T1000 (cell line): ENCODE data around the gene CAV2.

Source experiments
- DNase-seq: peaks from one replicate; lab custom pipeline; 2025; ENCODE audit warnings: mixed read lengths; lab: John Stamatoyannopoulos, UW

The CAV2 gene

GRCh38 chr7:116547347-116547746 is 47.8 kb downstream of the CAV2 start:
- DNase-seq = peak; percentile 64

GRCh38 chr7:116548506-116548905 is 49.0 kb downstream of the CAV2 start:
- no peak for DNase-seq

GRCh38 chr7:116549370-116549769 is 49.8 kb downstream of the CAV2 start:
- no peak for DNase-seq

- no peak for DNase-seq
Measured at GRCh38 chr7:116551692-116552091, 52.2 kb downstream of the CAV2 start.

- no peak for DNase-seq
Measured at GRCh38 chr7:116552602-116553001, 53.1 kb downstream of the CAV2 start.

GRCh38 chr7:116553168-116553964 is 53.8 kb downstream of the CAV2 start:
- DNase-seq = no peak

- DNase-seq = no peak
Measured at GRCh38 chr7:116554436-116554835, 54.9 kb downstream of the CAV2 start.

GRCh38 chr7:116554911-116555310 is 55.4 kb downstream of the CAV2 start:
- DNase-seq = no peak

- DNase-seq = no peak
Measured at GRCh38 chr7:116557066-116557585, 57.6 kb downstream of the CAV2 start.

- DNase-seq = no peak
Measured at GRCh38 chr7:116557901-116558300, 58.4 kb downstream of the CAV2 start.
